Measurements from ENCODE around the gene CXCR6. TPM values are rescaled to one million over a fixed set of nuclear protein-coding genes. Genes with fewer than 3 reads are reported as not detected.
A peak's percentile ranks its signal among the peaks of the same experiment; 100 is the strongest.

Gene CXCR6
- total and polyA plus RNA-seq, 2 donors (not counting 1 experiment from before 2014, with no cell fraction given) = not detected

DNA sequence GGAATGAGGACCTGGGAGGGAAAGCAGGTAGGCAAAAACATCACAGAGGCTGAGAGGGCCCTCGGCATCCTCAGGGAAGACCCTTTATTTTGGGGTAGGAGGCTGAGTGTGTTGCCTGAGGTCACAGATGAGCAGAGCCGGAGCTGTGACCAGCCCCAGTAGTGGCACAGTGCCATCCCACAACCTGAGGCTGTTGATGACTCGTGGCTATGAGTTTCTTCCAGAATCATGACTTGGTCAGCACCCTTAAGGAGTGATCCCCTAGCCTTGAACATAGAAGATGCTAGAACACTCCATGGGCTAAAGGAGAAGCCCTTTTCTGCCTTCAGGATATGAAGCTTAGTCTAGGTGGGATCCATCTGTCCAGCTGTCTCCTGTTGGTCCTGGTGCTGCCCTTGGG is 19.5 kb upstream of the CXCR6 start:
- Histone ChIP-seq H3K36me3 (ENCODE audit: control insufficient read depth, insufficient read depth, low read length) (peaks cover 11% of the 10 kb centered on the region), H4K20me1 (ENCODE audit: control insufficient read depth, extremely low read depth, insufficient read depth, low read length) (no peaks in the 10 kb centered on the region), H3K9ac (ENCODE audit: insufficient read depth, low read length) (no peak overlapping the region), H3K4me2 (ENCODE audit: extremely low read depth, insufficient read depth, low read length) (no peak overlapping the region), H3K79me2 (ENCODE audit: control insufficient read depth, insufficient read depth, low read length) (no peaks in the 10 kb centered on the region), H3K4me3 (replicated peaks in 1 of 4; ENCODE audit: control extremely low read depth in 1 of 4, insufficient read depth in 1 of 4, low read depth in 3 of 4, low read length in 4 of 4) (no peak overlapping the region), H2AFZ (ENCODE audit: low read length) (no peak overlapping the region), H3K4me1 (ENCODE audit: control insufficient read depth, extremely low read depth, insufficient read depth, low read length) (peaks cover 11% of the 10 kb centered on the region), H3K27me3 (ENCODE audit: control insufficient read depth, insufficient read depth, low read length) (no peaks in the 10 kb centered on the region), H3K27ac (ENCODE audit: insufficient read depth, low read length) (no peak overlapping the region), H3K9me3 (ENCODE audit: control insufficient read depth, insufficient read depth, low read depth, low read length) (no peaks in the 10 kb centered on the region)
- peak; percentile 18 to 35 for DNase-seq (ENCODE audit: low read depth in 2 of 2)
- TF ChIP-seq, protein P1, sequence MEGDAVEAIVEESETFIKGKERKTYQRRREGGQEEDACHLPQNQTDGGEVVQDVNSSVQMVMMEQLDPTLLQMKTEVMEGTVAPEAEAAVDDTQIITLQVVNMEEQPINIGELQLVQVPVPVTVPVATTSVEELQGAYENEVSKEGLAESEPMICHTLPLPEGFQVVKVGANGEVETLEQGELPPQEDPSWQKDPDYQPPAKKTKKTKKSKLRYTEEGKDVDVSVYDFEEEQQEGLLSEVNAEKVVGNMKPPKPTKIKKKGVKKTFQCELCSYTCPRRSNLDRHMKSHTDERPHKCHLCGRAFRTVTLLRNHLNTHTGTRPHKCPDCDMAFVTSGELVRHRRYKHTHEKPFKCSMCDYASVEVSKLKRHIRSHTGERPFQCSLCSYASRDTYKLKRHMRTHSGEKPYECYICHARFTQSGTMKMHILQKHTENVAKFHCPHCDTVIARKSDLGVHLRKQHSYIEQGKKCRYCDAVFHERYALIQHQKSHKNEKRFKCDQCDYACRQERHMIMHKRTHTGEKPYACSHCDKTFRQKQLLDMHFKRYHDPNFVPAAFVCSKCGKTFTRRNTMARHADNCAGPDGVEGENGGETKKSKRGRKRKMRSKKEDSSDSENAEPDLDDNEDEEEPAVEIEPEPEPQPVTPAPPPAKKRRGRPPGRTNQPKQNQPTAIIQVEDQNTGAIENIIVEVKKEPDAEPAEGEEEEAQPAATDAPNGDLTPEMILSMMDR (conservative IDR thresholded peaks at IDR 0.05 in 1 of 2, IDR thresholded peaks at IDR 0.05 in 1 of 2; ENCODE audit: low read depth in 1 of 2, low read length in 2 of 2) = no peak
- TF ChIP-seq EZH2 (IDR thresholded peaks at IDR 0.05; ENCODE audit: low read length, missing control alignments) = no peak

DNA sequence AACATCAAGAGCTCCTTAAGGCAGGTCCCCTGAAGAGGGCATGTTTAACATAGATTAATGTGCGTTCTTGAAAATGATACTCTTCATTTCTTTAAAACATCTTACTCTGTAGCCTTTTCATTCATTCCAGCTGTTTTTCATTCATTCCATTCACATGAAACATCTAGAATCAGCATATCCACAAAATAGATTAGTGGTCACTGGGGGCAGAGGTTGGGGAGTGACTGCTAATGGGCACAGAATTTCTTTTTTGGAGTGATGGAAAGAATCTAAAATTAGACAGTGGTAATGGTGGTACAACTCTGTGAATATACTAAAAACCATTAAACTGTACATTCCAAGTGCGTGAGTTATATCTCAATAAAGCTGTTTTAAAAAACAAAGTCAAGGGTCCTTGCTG is 15.4 kb upstream of the CXCR6 start:
- no peaks in the 10 kb centered on the region for H3K27me3 ChIP-seq (ENCODE audit: control insufficient read depth, insufficient read depth, low read length)
- H3K4me3 ChIP-seq (replicated peaks in 1 of 4; ENCODE audit: control extremely low read depth in 1 of 4, insufficient read depth in 1 of 4, low read depth in 3 of 4, low read length in 4 of 4) = no peak overlapping the region
- H3K9me3 ChIP-seq (ENCODE audit: control insufficient read depth, insufficient read depth, low read depth, low read length) = no peaks in the 10 kb centered on the region
- no peaks in the 10 kb centered on the region for H3K79me2 ChIP-seq (ENCODE audit: control insufficient read depth, insufficient read depth, low read length)
- DNase-seq (ENCODE audit: low read depth in 2 of 2) = peak; percentile 12 to 58
- peaks cover 11% of the 10 kb centered on the region for H3K4me1 ChIP-seq (ENCODE audit: control insufficient read depth, extremely low read depth, insufficient read depth, low read length)
- TF ChIP-seq, protein P1 (conservative IDR thresholded peaks at IDR 0.05 in 1 of 2, IDR thresholded peaks at IDR 0.05 in 1 of 2; ENCODE audit: low read depth in 1 of 2, low read length in 2 of 2) = no peak
- no peak for TF ChIP-seq EZH2 (IDR thresholded peaks at IDR 0.05; ENCODE audit: low read length, missing control alignments)
- H2AFZ ChIP-seq (ENCODE audit: low read length) = no peak overlapping the region
- H3K36me3 ChIP-seq (ENCODE audit: control insufficient read depth, insufficient read depth, low read length) = peaks cover 5% of the 10 kb centered on the region
- H3K4me2 ChIP-seq (ENCODE audit: extremely low read depth, insufficient read depth, low read length) = peak overlapping the region; percentile 30
- H3K9ac ChIP-seq (ENCODE audit: insufficient read depth, low read length) = no peak overlapping the region
- peak overlapping the region; percentile 61 for H3K27ac ChIP-seq (ENCODE audit: insufficient read depth, low read length)
- no peaks in the 10 kb centered on the region for H4K20me1 ChIP-seq (ENCODE audit: control insufficient read depth, extremely low read depth, insufficient read depth, low read length)

DNA sequence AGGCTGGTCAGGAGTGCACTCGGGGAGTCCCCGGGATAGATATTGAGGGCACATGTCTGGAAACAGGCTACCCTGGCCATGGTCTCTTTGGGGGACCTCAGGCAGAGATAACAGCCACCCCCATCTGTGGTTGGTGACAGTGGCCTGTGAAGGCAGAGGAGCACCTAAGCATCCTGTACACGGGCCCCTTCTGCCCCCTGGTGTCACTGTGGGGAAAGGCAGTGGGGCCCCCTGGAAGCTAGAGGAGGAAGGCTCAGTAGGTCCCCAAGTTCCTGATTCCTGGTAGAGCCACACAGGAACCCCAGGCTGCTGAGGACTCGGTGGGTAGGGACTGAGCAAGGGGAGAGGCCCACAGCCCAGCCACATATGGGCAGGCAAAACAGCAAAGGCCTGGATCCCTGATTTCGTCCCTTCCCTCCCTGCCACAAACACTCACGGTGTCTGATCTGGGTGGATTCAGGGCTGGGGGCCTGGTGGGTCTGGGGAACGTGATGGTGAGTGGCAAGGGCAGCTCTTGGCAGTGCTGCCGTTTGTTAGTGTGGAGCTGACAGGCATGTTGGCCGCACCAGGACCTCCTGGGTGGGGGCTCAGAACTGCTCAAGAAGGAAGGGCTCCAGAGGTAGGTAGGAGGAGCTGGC is 14.1 kb upstream of the CXCR6 start:
- no peak overlapping the region for H3K4me3 ChIP-seq (replicated peaks in 1 of 4; ENCODE audit: control extremely low read depth in 1 of 4, insufficient read depth in 1 of 4, low read depth in 3 of 4, low read length in 4 of 4)
- no peak overlapping the region for H2AFZ ChIP-seq (ENCODE audit: low read length)
- H3K27ac ChIP-seq (ENCODE audit: insufficient read depth, low read length) = no peak overlapping the region
- no peak overlapping the region for H3K4me2 ChIP-seq (ENCODE audit: extremely low read depth, insufficient read depth, low read length)
- H3K36me3 ChIP-seq (ENCODE audit: control insufficient read depth, insufficient read depth, low read length) = peaks cover 5% of the 10 kb centered on the region
- H3K27me3 ChIP-seq (ENCODE audit: control insufficient read depth, insufficient read depth, low read length) = no peaks in the 10 kb centered on the region
- H3K79me2 ChIP-seq (ENCODE audit: control insufficient read depth, insufficient read depth, low read length) = no peaks in the 10 kb centered on the region
- H3K4me1 ChIP-seq (ENCODE audit: control insufficient read depth, extremely low read depth, insufficient read depth, low read length) = peaks cover 9% of the 10 kb centered on the region
- peak in 1 of 2 donors; percentile 30 for DNase-seq (ENCODE audit: low read depth in 2 of 2)
- TF ChIP-seq, protein P1 (conservative IDR thresholded peaks at IDR 0.05 in 1 of 2, IDR thresholded peaks at IDR 0.05 in 1 of 2; ENCODE audit: low read depth in 1 of 2, low read length in 2 of 2) = peak; percentile 81 to 82
- TF ChIP-seq EZH2 (IDR thresholded peaks at IDR 0.05; ENCODE audit: low read length, missing control alignments) = no peak
- no peaks in the 10 kb centered on the region for H4K20me1 ChIP-seq (ENCODE audit: control insufficient read depth, extremely low read depth, insufficient read depth, low read length)
- H3K9me3 ChIP-seq (ENCODE audit: control insufficient read depth, insufficient read depth, low read depth, low read length) = no peaks in the 10 kb centered on the region
- no peak overlapping the region for H3K9ac ChIP-seq (ENCODE audit: insufficient read depth, low read length)
